HepG2 (cell line): ENCODE data around the gene GUK1. TPM values are rescaled to one million over a fixed set of nuclear protein-coding genes. Genes with fewer than 3 reads are reported as not detected.

Experiments used
- ATAC-seq: fragments of 200-7000 bp; cut with Tn5 transposase; 3 replicates; pipeline ENCODE4 v1.9.1; 2020; ENCODE audit warnings: mild to moderate bottlenecking, moderate library complexity
- BruUV-seq: library from RNA; stranded (reverse); fragments of 400-500 nt; replicated peaks from 2 replicates; lab custom pipeline; 2021; lab: Mats Ljungman, UMichigan
- CTCF ChIA-PET: fragments of 300-600 bp; formaldehyde crosslinking; extraction: SDS; loops from one replicate; lab custom pipeline; 2021; ENCODE audit warnings: low total read pairs, inconsistent platforms, low intra/inter-chr PET ratio; lab: Yijun Ruan, JAX
- POLR2A ChIA-PET: fragments of 350-600 bp; sonication (Branson Sonifier 250); formaldehyde crosslinking; loops from one replicate; lab custom pipeline; 2020; ENCODE audit warnings: antibody characterized with exemption, inconsistent platforms; lab: Yijun Ruan, JAX
- DNase-seq: peaks from one replicate; pipeline ENCODE4 v3.0.0-alpha.2; 2015; ENCODE audit warnings: low spot score
- FAIRE-seq: peaks from 3 replicates; lab custom pipeline; 2011; peaks lifted over from hg19 to GRCh38; lab: Jason Lieb, UNC
- H2AFZ ChIP-seq: one replicate; pipeline ENCODE4 v1.6.1; 2011; ENCODE audit warnings: low read length, inconsistent platforms
- H3K27ac ChIP-seq: fragments of 300-600 bp; 3 replicates; pipeline ENCODE4 v1.8.0; 2011; ENCODE audit warnings: mixed run types, mild to moderate bottlenecking, mixed read lengths, low read length, inconsistent platforms; ENCODE audit not compliant: insufficient read depth; ENCODE audit errors: extremely low read length
- H3K27me3 ChIP-seq, 2 experiments: fragments of 200-600 bp in 1 of 2; 2 replicates in 1 of 2; 3 replicates in 1 of 2; pipeline versions ENCODE4 v1.6.0 to v1.8.0; 2011; ENCODE audit warnings: low read length in 2 of 2, mild to moderate bottlenecking in 2 of 2, moderate library complexity in 2 of 2, inconsistent platforms in 1 of 2; ENCODE audit not compliant: insufficient read depth in 2 of 2, control insufficient read depth in 1 of 2
- H3K36me3 ChIP-seq, 2 experiments: fragments of 200-600 bp in 1 of 2; replicated peaks in 1 of 2; 2 replicates in 1 of 2; 3 replicates in 1 of 2; pipeline versions ENCODE4 v1.5.1 to v1.8.0; 2011; ENCODE audit warnings: low read length in 2 of 2, inconsistent platforms in 1 of 2; ENCODE audit not compliant: insufficient read depth in 2 of 2, control insufficient read depth in 1 of 2
- H3K4me1 ChIP-seq: 2 replicates; pipeline ENCODE4 v1.5.1; 2012; ENCODE audit warnings: low read length, inconsistent platforms; ENCODE audit not compliant: insufficient read depth
- H3K4me2 ChIP-seq: 2 replicates; pipeline ENCODE4 v1.6.0; 2011; ENCODE audit warnings: low read depth, low read length, inconsistent platforms
- H3K4me3 ChIP-seq, 3 experiments: fragments of 200-600 bp in 1 of 3; sonication (generic), shearing (Covaris generic) in 1 of 3; replicated peaks in 1 of 3; 2 replicates each; pipeline ENCODE4 v1.5.1; 2011 to 2016; ENCODE audit warnings: low read length in 3 of 3, inconsistent platforms in 2 of 3, low read depth in 2 of 3, mild to moderate bottlenecking in 2 of 3, control low read depth in 1 of 3, mixed read lengths in 1 of 3; ENCODE audit not compliant: insufficient read depth in 1 of 3
- H3K79me2 ChIP-seq: one replicate; pipeline ENCODE4 v1.6.1; 2011; ENCODE audit warnings: low read length, inconsistent platforms; ENCODE audit not compliant: insufficient read depth
- H3K9ac ChIP-seq: 2 replicates; pipeline ENCODE4 v1.6.0; 2011; ENCODE audit warnings: mild to moderate bottlenecking, low read depth, low read length, inconsistent platforms; ENCODE audit not compliant: insufficient read depth
- H3K9me3 ChIP-seq: 2 replicates; pipeline ENCODE4 v1.5.1; 2012; ENCODE audit warnings: mild to moderate bottlenecking, low read length
- H4K20me1 ChIP-seq: 2 replicates; pipeline ENCODE4 v1.6.0; 2011; ENCODE audit warnings: inconsistent platforms, mild to moderate bottlenecking, low read length, moderate library complexity; ENCODE audit not compliant: insufficient read depth
- NCOA5 ChIP-seq: sonication (generic); formaldehyde crosslinking; IDR thresholded peaks from 2 replicates; pipeline ENCODE4 v1.4.0; 2020; ENCODE audit warnings: missing genetic modification reagents
- PHF21A ChIP-seq: sonication (generic); formaldehyde crosslinking; IDR thresholded peaks from 2 replicates; pipeline ENCODE4 v1.5.0; 2020; ENCODE audit warnings: mild to moderate bottlenecking, missing genetic modification reagents
- PRDM15 ChIP-seq: sonication (generic); formaldehyde crosslinking; IDR thresholded peaks from 2 replicates; pipeline ENCODE4 v1.4.0; 2020; ENCODE audit warnings: missing genetic modification reagents
- SOX5 ChIP-seq: IDR thresholded peaks from 2 replicates; pipeline ENCODE4 v1.6.1; 2016; ENCODE audit warnings: borderline replicate concordance
- ZBTB7A ChIP-seq: sonication (generic); formaldehyde crosslinking; IDR thresholded peaks from 2 replicates; pipeline ENCODE4 v1.8.0; 2022; ENCODE audit warnings: mild to moderate bottlenecking, missing genetic modification reagents
- ZKSCAN8 ChIP-seq: IDR thresholded peaks from 2 replicates; pipeline ENCODE4 v1.6.1; 2016; ENCODE audit warnings: borderline replicate concordance, missing genetic modification reagents, missing compliant biosample characterization
- ZNF232 ChIP-seq: sonication (generic); formaldehyde crosslinking; IDR thresholded peaks from 2 replicates; pipeline ENCODE4 v1.4.0; 2020; ENCODE audit warnings: missing genetic modification reagents, borderline replicate concordance
- ZNF598 ChIP-seq: sonication (generic); formaldehyde crosslinking; IDR thresholded peaks from 2 replicates; pipeline ENCODE4 v1.5.1; 2020; ENCODE audit warnings: mild to moderate bottlenecking, missing genetic modification reagents, borderline replicate concordance
- ZNF646 ChIP-seq: sonication (generic); formaldehyde crosslinking; IDR thresholded peaks from 2 replicates; pipeline ENCODE4 v1.9.0; 2021; ENCODE audit warnings: mild to moderate bottlenecking, missing genetic modification reagents
- ZNF704 ChIP-seq: sonication (generic); formaldehyde crosslinking; IDR thresholded peaks from 2 replicates; pipeline ENCODE4 v1.8.1; 2023; ENCODE audit warnings: mild to moderate bottlenecking, inconsistent platforms, moderate library complexity, missing genetic modification reagents, borderline replicate concordance
- ZNF891 ChIP-seq: sonication (generic); formaldehyde crosslinking; IDR thresholded peaks from 2 replicates; pipeline ENCODE4 v1.5.0; 2020; ENCODE audit warnings: mild to moderate bottlenecking, missing genetic modification reagents
- ZSCAN12 ChIP-seq: sonication (generic); formaldehyde crosslinking; IDR thresholded peaks from 2 replicates; pipeline ENCODE4 v1.9.0; 2021; ENCODE audit warnings: mild to moderate bottlenecking, missing genetic modification reagents
- WGBS: methylation state at CpG from one replicate; pipeline ENCODE4 v1.1.6; 2017; ENCODE audit warnings: low lambda C conversion rate; 5-methylcytosine and 5-hydroxymethylcytosine counted together
- in situ Hi-C: cut with HindIII; loops from 2 replicates; pipeline ENCODE4 v1.10.0; 2017; ENCODE audit warnings: low pct_unique_long_range_greater_than_20kb; ENCODE audit not compliant: extremely low pct_ligation_motif_present
- intact Hi-C: fragments of 100-400 bp; cut with micrococcal nuclease; formaldehyde crosslinking; loops from one replicate; pipeline ENCODE4 v1.10.0; 2022; ENCODE audit not compliant: unreplicated experiment
- polyA plus RNA-seq, 8 experiments: library from polyadenylated mRNA; depleted of rRNA in 3 of 8; stranded (reverse) in 7 of 8; unstranded in 1 of 8; fragments of >200 nt; fragmentation: Illumina TruSeq in 4 of 8; extraction: Trizol in 4 of 8; gene quantifications; 2 replicates each; pipeline versions ENCODE4 v1.2.1 to v1.2.3, GENCODE V29; 2011 to 2016; ENCODE audit warnings: low read depth in 4 of 8, missing spikeins in 1 of 8, mixed read lengths in 1 of 8; ENCODE audit not compliant: insufficient read depth in 1 of 8
- total RNA-seq, 5 experiments: library from RNA; depleted of rRNA; stranded (reverse); fragments of >200 nt; fragmentation: Illumina TruSeq; extraction: Trizol; gene quantifications; 2 replicates each; pipeline ENCODE4 v1.2.3, GENCODE V29; 2016; ENCODE audit warnings: low read depth in 1 of 5

The GUK1 gene
- total and polyA plus RNA-seq, 2 of the 13 experiments (the other 11 are each of a cell fraction or from before 2014, with no cell fraction given) = 116 to 154 TPM

- TF ChIP-seq ZNF598 (CRISPR knock-in tag) = 0 out of 2 replicates have a peak, but pooled peaks have one; percentile 66
- TF ChIP-seq ZSCAN12 = 0 out of 2 replicates have a peak, but pooled peaks have one; percentile 17
- TF ChIP-seq PRDM15 (CRISPR knock-in tag) = 0 out of 2 replicates have a peak, but pooled peaks have one; percentile 8
- no peak for TF ChIP-seq SOX5 (CRISPR knock-in tag)
- peak; percentile 34; the same call in 1 of the 2 replicates for TF ChIP-seq ZNF232 (CRISPR knock-in tag)
- peak; percentile 26; the same call in 1 of the 2 replicates for TF ChIP-seq ZNF891 (CRISPR knock-in tag)
- no peak for TF ChIP-seq ZNF646
- TF ChIP-seq ZBTB7A (CRISPR knock-in tag) = 0 out of 2 replicates have a peak, but pooled peaks have one; percentile 12
- peak; percentile 58; the same call in 1 of the 2 replicates for TF ChIP-seq ZNF704 (CRISPR knock-in tag)
- TF ChIP-seq PHF21A (CRISPR knock-in tag) = 0 out of 2 replicates have a peak, but pooled peaks have one; percentile 3
- TF ChIP-seq NCOA5 (CRISPR knock-in tag) = 0 out of 2 replicates have a peak, but pooled peaks have one; percentile 53
- no peak for TF ChIP-seq ZKSCAN8 (CRISPR knock-in tag)
- Histone ChIP-seq H3K9ac (peak overlapping the region; percentile 97), H3K27me3 (no peaks in the 10 kb centered on the region; a peak in 1 of 5 replicates), H3K4me3 (peak overlapping the region; percentile 90 to 99 (median 97)), H3K36me3 (peaks cover 2 to 7% of the 10 kb centered on the region in 2 experiments; a peak in 2 of 5 replicates), H2AFZ (no peak overlapping the region), H3K9me3 (no peaks in the 10 kb centered on the region), H3K4me2 (peak overlapping the region; percentile 93), H4K20me1 (no peaks in the 10 kb centered on the region), H3K4me1 (peaks cover 34% of the 10 kb centered on the region), H3K79me2 (peaks cover 18% of the 10 kb centered on the region), H3K27ac (peak overlapping the region; percentile 79)
- 0% methylated on average over 5 of the region's 8 CpGs for WGBS
- in situ Hi-C loops (no loop called here), intact Hi-C loops (no loop called here)
- FAIRE-seq (no peak), ATAC-seq (no peak), DNase-seq (no peak)
- POLR2A ChIA-PET = interaction anchor here (0.8 to 1.3 kb wide), 2 partner anchors 9 to 25 kb away, joined by 3 read pairs; no protein-coding TSS in a partner anchor
- CTCF ChIA-PET = no interaction called here
- TSS peak; percentile 82 for BruUV-seq
Measured at GRCh38 chr1:228108742-228109072, 31.4 kb upstream of the GUK1 start.
